HG03558 (cell line): ENCODE data around the gene ELP2.

Experiments used
- ATAC-seq: cut with Tn5 transposase; IDR thresholded peaks from one replicate; pipeline ENCODE4 v1.9.1; 2021; ENCODE audit warnings: moderate number of reproducible peaks; ENCODE audit not compliant: unreplicated experiment; ENCODE audit errors: extremely low read depth

The ELP2 gene

DNA sequence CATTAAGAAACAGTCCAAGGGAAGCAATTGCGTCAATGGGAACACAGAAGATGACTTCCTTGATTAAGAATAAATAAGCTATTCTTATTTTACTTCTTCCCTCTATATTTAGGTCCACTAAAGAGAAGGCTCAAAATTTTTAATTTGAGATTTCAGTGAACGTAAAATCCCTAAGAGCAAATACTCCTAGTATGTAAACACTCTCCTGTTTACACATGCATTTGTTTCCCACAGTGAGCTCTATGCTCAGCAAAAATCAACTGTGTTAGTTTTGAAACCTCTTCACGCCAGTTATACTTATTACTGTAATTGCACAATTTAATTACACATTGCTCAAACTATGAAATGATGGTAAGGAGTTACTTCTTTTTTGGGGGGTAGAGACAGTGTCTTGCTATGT is 9.4 kb upstream of the ELP2 start:
- no peak for ATAC-seq

DNA sequence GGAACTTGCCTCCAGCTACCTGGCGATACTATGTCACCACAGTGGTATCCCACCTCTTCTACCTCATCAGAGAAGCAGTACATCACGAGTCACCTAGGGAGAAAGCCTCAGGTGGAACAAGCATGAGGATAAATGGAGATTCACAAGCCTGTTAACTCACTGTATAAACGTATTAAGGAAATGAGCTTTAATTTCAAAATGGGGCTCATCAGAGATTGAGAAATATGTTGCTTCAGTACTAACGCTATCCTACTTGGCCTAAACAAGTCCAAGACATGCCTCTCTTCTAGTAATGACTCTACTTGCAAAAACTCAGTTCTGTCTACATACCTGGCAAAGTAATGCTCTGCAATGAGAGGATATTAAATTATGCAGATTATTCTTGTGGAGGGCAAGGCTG is 4.9 kb upstream of the ELP2 start:
- no peak for ATAC-seq

DNA sequence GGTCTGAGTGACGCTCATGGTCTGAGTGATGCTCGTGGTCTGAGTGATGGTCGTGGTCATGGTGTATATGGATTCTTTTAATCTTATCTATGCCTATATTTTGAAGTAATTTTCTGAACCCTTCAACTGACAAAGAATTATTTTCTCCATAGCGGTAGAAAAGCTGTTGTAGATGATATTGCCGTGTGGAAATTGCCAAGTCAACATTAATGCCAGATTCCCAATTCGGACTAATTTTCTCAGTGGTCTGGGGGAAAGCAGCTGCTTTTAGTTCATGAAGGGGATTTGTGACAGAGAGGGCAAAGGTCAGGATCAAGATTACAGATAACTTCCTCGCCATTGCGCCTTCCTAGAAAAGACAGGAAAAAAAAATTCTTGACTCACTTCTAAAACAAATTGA is 3.0 kb upstream of the ELP2 start:
- ATAC-seq = no peak

DNA sequence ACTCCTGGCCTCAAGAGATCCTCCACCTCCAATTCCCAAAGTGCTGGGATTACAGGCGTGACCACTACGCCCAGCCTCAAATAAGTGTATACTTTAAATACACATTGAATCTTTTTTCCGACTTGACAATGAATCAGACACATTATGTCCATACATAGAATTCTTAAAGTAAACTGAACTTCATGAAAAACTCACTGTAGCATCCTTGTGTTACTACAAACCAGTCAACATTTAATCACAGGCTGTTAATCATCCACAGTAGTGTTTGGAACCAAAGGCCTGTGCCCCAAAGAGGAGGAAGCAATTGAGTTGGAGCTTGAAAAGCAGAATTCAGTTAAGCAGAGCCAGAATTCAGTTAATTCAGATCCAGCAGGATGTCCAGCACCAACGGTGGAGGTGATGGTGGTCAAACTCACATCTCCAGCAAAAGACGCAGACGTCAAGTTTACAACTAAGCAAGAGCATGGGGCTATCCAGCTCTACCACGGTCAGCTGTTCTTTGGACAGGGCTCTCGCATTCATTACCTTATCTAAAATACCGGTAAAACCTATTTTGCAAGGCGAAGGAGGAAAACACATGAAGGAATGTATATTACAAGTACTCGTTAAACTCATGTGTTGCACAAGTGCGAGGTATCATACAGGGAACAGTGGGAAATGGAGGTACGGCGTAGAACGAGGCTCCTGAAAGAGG is 1.7 kb upstream of the ELP2 start:
- no peak for ATAC-seq

DNA sequence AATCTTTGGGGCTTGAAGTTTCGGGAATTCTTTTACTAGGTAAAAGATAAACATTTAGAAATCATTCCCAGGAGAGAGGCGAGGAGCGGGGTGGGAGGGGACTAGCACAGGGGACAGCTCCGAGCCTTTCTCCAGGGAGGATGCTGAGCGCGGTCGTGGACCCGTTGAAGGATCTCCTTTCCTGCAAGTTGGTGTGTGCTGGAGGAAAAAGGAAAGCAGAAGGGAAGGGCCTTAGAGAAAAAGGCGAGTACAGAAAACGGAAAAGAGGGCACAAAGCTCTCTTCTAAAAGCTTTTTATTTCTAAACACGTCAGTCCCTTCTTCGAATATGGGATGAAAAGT is 1.2 kb upstream of the ELP2 start:
- no peak for ATAC-seq

DNA sequence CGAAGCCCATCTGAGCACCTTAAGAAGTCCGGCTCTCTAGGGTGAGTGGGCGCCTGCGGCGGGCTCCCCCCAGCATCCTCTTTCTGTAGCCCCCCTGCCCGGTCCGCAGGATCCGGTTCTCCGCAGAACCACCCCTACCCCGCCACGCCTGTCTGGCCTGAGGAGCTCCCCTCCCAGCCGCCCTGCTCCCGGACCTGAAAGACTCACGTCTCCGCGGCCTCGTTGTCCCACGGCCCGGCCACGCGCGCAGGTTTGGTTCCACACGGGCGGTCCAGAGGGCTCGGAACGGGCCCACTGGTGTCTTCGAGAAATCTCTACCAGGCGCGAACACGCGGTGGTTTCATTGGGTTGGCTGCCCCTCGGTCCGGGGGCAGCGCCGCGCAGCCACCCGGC is 796 bp upstream of the ELP2 start:
- no peak for ATAC-seq

DNA sequence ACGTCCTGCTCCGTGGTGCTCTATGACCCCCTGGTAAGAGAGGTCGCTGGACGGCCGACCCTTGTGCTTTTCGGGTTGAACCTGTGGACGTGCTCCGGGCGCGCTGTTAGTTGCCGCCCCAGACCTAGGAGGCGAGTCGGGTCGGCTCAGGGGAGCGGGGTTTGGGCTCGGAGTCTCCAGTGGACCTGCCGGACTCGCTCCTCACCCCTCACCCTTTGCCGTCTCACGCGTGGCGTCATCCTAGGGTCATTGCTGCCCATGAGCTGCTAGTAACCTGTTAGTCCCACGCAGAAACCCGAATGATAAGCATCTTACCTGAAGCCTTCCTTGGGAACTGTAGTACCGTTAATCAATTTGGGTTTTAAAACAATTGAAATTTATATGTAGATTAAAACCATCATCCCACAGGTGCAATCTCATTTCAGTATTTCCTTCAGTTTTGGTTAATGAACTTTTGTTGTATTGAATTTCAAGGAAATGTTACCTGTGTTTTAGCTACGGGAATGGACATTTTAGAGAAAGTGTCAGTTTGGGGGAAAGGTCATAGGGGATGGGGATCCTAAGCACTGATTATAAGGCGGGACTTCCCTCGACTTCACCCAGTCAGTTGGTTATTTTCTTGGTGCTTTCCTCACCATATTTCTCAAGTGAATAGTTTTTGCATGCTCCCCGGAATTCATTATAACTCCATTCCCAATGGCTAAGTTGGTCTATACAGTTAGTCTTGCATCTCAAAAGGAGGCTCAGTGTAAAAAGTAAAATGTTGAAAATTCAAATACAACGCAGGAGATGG is 536 bp downstream of the ELP2 start:
- ATAC-seq = peak; percentile 4

DNA sequence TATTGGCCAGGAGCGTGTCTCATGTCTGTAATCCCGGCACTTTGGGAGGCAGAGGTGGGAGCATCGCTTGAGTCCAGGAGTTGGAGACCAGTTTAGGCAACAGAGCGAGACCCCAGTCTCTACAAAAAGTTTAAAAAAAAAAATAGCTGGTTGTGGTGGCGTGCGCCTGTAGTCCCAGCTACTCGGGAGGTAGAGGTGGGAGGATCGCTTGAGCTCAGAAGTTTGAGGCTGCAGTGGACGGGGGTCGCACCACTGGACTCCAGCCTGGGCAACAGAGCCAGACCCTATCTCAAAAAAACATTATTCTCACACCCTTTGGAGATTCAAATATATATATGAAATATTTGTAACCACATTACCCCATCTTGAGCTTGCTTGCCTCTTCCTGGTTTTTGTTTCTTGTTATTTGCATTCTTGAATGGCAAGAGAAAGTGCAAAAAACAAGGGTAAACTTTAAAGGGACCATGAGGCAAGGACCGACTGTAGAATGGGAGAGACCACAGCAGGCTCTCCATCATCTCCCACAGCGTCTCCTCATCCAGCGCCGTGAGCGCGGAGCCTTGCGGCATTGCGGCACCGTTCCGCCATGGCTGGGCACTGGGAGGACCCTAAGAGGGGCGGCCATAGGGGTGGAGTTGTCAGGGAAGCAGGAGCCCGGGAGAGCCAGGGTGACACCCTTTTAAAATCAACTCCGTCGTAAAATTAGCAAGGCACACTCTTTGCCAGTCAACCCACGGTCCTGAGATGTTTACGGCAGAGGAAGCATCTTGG is 1.4 kb downstream of the ELP2 start:
- no peak for ATAC-seq

DNA sequence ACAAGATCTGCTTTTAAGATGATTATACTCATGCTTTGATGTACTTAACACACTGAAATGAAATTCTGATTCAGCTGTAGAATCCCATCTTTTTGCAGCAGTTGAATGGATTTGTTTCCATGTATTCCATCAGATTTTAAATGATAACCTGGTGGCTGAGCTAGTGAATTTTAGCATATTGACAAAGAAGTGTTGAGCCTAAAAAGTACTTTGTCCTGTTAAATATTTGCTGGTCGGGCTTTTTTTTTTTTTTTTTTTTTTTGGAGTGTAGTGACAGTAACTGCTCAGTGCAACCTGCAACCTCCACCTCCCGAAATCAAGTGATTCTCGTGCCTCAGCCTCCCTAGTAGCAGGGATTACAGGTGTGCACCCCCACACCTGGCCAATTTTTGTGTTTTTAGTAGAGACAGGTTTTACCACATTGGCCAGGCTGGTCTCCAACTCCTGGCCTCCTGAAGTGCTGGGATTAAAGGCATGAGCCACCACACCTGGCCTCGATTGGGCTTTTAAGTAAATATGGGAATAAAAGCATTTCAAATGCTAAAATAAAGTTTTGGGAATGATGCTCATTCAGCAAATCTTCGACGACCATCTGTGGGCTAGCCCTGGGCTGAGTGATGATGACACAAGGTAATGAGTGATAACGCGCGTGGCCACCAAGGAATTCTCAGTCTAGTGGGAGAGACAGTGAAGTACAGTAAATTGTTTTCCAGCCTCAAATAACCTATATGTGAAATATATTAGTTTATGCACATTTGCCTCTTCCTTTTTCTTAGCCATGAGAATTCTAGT is 2.2 kb downstream of the ELP2 start:
- no peak for ATAC-seq

DNA sequence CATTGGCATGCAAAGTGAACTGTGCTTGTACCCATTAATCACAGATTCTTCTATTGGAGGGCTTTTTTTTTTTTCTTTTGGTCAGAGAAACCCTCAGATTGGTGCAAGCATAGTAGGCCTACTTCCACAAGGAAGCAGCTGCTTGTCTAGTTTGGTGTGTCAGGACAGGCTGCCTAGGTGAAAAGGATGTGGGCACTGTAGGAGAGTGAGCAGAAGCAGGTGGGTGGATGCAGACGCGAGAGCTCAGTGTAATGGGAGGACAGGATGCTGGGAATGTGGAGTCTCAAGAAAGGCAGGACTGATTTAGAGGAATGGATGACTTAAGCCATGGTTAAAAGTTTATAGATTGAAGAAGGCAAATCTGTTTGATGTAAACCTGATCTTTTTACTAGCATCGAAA is 3.1 kb downstream of the ELP2 start:
- ATAC-seq = no peak

DNA sequence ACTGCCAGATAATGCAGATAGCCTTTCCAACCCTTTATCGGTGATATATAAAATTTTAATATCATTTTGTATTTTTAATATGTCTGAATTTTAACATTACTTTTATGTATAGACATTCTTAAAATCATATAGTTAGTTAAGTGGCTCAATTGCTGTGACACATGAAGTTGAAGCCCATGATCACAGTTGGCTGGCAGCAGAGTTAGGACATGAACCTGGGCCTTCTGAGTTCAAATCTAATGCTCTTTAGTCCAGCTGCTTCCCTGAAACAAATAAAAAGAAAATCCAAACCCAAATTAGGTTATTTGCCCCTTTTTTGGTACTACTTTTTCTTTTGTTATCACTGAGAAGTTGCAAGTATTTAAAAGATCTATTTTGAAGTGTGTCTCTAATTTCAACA is 5.6 kb downstream of the ELP2 start:
- no peak for ATAC-seq

DNA sequence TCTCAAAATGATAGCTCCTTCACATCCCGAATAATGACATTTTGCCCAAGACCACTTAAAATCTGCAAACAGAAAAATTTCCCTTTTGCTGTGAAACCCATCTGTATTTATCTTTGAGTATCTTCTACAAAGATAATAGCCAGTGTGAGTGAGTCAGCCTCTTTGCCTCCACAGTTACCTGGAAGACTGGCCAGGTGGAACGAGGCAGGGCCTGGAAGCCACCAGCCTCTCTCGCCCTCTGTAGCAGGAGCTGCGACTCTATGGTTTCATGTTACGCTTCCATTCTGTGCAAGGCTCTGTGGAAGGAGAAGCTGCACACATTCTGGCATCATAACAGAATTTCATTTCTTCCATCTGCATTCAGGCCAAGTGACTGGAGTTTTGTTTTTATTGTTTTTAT is 9.5 kb downstream of the ELP2 start:
- ATAC-seq = no peak

DNA sequence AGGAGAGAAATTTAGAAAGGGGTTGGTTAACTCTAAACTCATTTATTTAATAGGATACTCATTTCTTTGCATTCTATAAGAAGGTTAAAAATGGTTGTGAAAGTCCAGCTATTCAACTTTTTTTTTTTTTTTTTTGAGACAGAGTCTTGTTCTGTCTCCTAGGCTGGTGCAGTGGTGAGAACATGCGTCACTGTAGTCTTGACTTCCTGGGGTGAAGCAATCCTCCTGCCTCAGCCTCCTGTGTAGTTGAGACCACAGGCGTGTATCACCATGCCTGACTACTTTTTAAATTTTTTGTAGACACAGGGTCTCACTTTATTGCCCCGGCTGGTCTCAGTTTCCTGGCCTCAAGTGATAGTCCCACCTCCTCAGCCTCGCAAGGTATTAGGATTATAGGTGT is 11.9 kb downstream of the ELP2 start:
- no peak for ATAC-seq

DNA sequence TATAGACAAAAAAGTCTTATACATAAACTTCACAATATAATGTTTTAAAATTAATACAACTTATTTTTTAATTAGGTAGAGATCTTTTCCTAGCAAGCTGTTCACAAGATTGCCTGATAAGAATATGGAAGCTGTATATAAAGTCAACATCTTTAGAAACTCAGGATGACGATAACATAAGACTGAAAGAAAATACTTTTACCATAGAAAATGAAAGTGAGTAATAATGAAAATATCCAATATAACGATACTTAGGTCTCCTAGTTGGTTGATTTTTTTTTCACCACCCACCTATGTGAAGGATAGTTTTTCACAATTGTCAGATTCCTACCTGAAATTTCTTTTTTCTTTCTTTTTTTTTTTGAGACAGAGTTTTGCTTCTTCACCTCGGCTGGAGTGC is 13.1 kb downstream of the ELP2 start:
- no peak for ATAC-seq

DNA sequence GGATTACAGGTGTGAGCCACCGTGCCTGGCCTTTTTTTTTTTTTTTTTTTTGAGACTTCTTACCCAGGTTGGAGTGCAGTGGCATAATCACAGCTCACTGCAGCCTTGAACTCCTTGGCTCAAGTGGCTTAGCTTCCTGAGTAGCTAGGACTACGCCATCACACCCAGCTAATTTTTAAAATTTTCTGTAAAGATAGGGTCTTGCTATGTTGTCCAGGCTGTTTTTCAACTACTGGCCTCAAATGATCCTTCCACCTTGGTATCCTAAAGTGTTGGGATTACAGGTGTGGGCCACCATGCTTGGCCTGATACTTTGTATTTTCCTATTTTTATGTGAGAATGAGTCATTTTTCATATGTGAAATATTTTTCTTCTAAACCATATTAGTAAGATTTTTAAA is 13.7 kb downstream of the ELP2 start:
- ATAC-seq = no peak

DNA sequence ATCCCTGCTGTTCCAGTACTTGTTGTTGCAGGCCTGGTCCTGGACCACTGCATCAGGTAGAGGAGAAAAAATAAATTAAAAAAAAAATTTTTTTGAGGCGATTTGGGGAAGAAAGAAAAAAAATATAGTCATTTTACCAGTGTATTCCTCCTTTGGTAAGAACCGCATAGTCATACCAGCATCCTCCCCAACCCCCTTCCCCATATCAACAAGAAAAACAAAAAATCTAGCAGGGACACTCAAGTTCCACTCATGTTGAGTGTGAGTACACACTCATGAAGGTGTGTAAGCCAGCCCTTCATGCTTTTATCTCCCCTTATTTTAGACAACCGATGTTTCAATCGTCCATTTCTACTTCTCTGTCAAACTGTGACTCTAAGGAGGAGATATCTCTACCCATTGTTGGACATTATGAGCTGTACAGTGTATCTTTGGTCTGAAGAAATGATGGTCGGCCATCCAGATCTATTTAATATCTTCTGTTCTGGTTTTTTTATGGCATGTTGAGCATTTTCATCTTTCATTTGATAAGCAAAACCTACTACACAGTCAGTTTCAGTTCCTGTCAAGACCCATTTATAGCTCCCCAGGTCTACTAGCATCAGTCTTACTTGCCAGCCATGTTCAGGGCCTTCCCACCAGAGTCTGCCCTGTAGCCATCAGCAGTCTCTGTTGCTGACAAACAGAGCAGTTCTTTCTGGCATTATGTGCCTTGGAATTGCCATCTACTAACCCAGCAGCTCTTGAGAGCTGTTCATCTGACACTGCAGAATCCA is 20.0 kb downstream of the ELP2 start:
- ATAC-seq = peak; percentile 91

DNA sequence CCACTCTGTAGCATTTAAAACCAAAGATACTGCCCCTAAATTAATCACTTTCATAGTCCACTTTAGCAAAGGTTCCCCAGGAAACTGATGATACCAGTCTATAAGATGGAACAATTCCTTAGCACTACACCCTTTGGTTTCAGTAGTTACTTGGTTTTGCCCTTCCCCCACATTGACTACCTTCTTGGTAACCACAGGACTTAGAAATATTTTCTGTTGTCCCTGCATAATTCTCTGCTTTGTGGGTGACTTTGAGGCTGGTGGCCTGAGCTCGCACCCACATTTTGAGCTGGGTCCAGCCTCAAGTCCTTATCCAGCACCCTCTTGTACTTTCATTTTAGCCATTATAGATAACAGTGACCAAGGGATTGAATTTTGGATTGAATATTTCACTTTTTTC is 23.1 kb downstream of the ELP2 start:
- no peak for ATAC-seq

DNA sequence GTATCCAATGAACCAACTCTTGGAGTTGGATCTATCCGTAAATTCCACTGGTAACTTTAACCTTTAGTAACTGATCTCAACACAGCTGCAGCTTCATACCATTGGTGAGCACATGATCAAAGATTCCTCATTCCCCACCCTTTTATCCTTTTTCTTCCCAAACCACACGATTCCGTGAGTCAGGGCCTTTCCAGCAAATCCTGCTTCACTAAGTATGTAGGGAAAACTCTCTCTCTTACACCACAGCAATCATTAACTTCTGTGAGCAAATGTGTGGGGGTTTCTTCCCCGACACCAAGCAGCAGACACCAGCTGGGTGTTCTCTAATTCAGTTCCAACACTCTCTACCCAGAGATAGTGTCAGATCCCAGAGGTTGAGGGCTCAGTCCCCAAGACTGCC is 23.5 kb downstream of the ELP2 start:
- ATAC-seq = no peak

DNA sequence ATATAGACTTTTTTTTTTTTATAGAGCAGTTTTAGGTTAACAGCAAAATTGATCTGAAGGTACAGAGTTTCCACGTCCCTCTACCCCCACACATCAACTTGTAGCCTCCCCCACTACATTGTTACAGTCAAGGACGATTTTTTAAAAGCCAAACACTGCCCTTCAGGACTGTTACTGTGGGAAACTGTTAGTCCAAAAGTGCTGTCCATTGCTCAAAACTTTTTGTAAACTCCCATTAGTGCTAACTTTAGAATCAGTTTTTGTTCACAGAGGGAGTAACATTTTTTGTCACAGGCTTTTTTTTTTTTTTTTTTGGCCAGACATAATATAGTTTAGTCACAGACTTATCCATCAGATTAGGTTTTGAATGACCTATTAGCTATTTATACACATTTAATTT is 24.1 kb downstream of the ELP2 start:
- no peak for ATAC-seq
